GM12878 (cell line): ENCODE measurements around the gene AGK. TPM values are rescaled to one million over a fixed set of nuclear protein-coding genes. Genes with fewer than 3 reads are reported as not detected.

Experiments used
- ATAC-seq: fragments of 200-7000 bp; cut with Tn5 transposase; 3 replicates; pipeline ENCODE4 v1.9.1; 2020; ENCODE audit warnings: mild to moderate bottlenecking, moderate library complexity
- BruUV-seq: library from RNA; stranded (reverse); fragments of 400-500 nt; replicated peaks from 2 replicates; lab custom pipeline; 2021; lab: Mats Ljungman, UMichigan
- CTCF ChIA-PET: fragments of 300-600 bp; sonication (Branson Sonifier 250); formaldehyde crosslinking; extraction: SDS; loops from one replicate; lab custom pipeline; 2021; ENCODE audit warnings: inconsistent platforms; lab: Yijun Ruan, JAX
- POLR2A ChIA-PET: fragments of 350-600 bp; formaldehyde crosslinking; extraction: SDS; loops from one replicate; lab custom pipeline; 2021; ENCODE audit warnings: inconsistent platforms; lab: Charles Lee
- RAD21 ChIA-PET: fragments of 300-600 bp; sonication (Branson Sonifier 250); formaldehyde crosslinking; loops from one replicate; lab custom pipeline; 2023; ENCODE audit warnings: antibody characterized with exemption; ENCODE audit not compliant: unreplicated experiment; lab: Charles Lee
- SMC1A ChIA-PET: fragments of 300-600 bp; sonication (Branson Sonifier 250); formaldehyde crosslinking; loops from one replicate; lab custom pipeline; 2023; ENCODE audit not compliant: unreplicated experiment, uncharacterized antibody; lab: Charles Lee
- DNase-seq: peaks from one replicate; pipeline ENCODE4 v3.0.0-alpha.2; 2011; ENCODE audit warnings: low read depth, low spot score
- FAIRE-seq: peaks from 3 replicates; lab custom pipeline; 2011; peaks lifted over from hg19 to GRCh38; lab: Jason Lieb, UNC
- H2AFZ ChIP-seq: 2 replicates; pipeline ENCODE4 v1.6.0; 2011; ENCODE audit warnings: low read depth, low read length, control low read depth; ENCODE audit not compliant: control insufficient read depth
- H3K27ac ChIP-seq: 2 replicates; pipeline ENCODE4 v1.5.1; 2011; ENCODE audit warnings: control low read depth; ENCODE audit not compliant: control insufficient read depth, insufficient read depth
- H3K27me3 ChIP-seq, 2 experiments: replicated peaks in 1 of 2; 2 replicates each; pipeline versions ENCODE4 v1.6.0 to v1.6.1; 2011; ENCODE audit warnings: low read length in 1 of 2; ENCODE audit not compliant: control insufficient read depth in 2 of 2, insufficient read depth in 2 of 2
- H3K36me3 ChIP-seq, 2 experiments: 2 replicates each; pipeline ENCODE4 v1.5.1; 2011; ENCODE audit warnings: low read length in 1 of 2; ENCODE audit not compliant: control insufficient read depth in 2 of 2, insufficient read depth in 2 of 2
- H3K4me1 ChIP-seq: 2 replicates; pipeline ENCODE4 v1.6.1; 2011; ENCODE audit warnings: mild to moderate bottlenecking, low read length, moderate library complexity, mixed read lengths; ENCODE audit not compliant: control insufficient read depth, insufficient read depth
- H3K4me2 ChIP-seq: 2 replicates; pipeline ENCODE4 v1.6.0; 2011; ENCODE audit warnings: control low read depth; ENCODE audit not compliant: control insufficient read depth, insufficient read depth
- H3K4me3 ChIP-seq: fragments of 200-600 bp; sonication (generic); 2 replicates; pipeline ENCODE4 v1.5.1; 2016
- H3K79me2 ChIP-seq: 2 replicates; pipeline ENCODE4 v1.6.0; 2011; ENCODE audit warnings: low read length; ENCODE audit not compliant: control insufficient read depth, insufficient read depth
- H3K9ac ChIP-seq: 2 replicates; pipeline ENCODE4 v1.8.0; 2011; ENCODE audit warnings: low read length, control low read depth, mixed read lengths; ENCODE audit not compliant: control insufficient read depth, insufficient read depth
- H3K9me3 ChIP-seq: replicated peaks from 3 replicates; pipeline ENCODE4 v1.5.1; 2011; ENCODE audit warnings: mild to moderate bottlenecking, low read length; ENCODE audit not compliant: control insufficient read depth, insufficient read depth
- H4K20me1 ChIP-seq: 2 replicates; pipeline ENCODE4 v1.6.0; 2011; ENCODE audit not compliant: control insufficient read depth, insufficient read depth
- ETV6 ChIP-seq, 2 experiments: fragments of 450-650 bp in 1 of 2; IDR thresholded peaks in 1 of 2; conservative IDR thresholded peaks in 1 of 2; 2 replicates each; pipeline ENCODE4 v1.6.1; 2014; ENCODE audit warnings: antibody characterized with exemption in 1 of 2, borderline replicate concordance in 1 of 2, low read depth in 1 of 2, mild to moderate bottlenecking in 1 of 2, moderate library complexity in 1 of 2
- HDAC6 ChIP-seq: fragments of 200-600 bp; sonication (generic); IDR thresholded peaks from one replicate; pipeline ENCODE4 v1.8.0; 2017; ENCODE audit warnings: antibody characterized with exemption; ENCODE audit not compliant: unreplicated experiment
- IKZF1 ChIP-seq: fragments of 450-650 bp; conservative IDR thresholded peaks from 2 replicates; pipeline ENCODE4 v1.6.1; 2017; ENCODE audit warnings: antibody characterized with exemption, mild to moderate bottlenecking
- IKZF2 ChIP-seq, 2 experiments: fragments of 450-650 bp; IDR thresholded peaks; 2 replicates each; pipeline ENCODE4 v1.6.1; 2017; ENCODE audit warnings: mild to moderate bottlenecking in 2 of 2, moderate library complexity in 2 of 2
- KDM1A ChIP-seq: fragments of 200-600 bp; sonication (generic); IDR thresholded peaks from 2 replicates; pipeline ENCODE4 v1.6.1; 2016; ENCODE audit warnings: borderline replicate concordance
- NBN ChIP-seq: fragments of 450-650 bp; IDR thresholded peaks from 2 replicates; pipeline ENCODE4 v1.6.1; 2016
- NFIC ChIP-seq: IDR thresholded peaks from 2 replicates; pipeline ENCODE4 v1.6.1; 2012; ENCODE audit warnings: low read depth, mild to moderate bottlenecking, inconsistent platforms, low read length, moderate library complexity
- SMAD1 ChIP-seq: fragments of 450-650 bp; IDR thresholded peaks from 2 replicates; pipeline ENCODE4 v1.6.1; 2018; ENCODE audit warnings: mild to moderate bottlenecking, low read depth; ENCODE audit not compliant: partially characterized antibody
- STAT1 ChIP-seq: fragments of 450-650 bp; conservative IDR thresholded peaks from 2 replicates; pipeline ENCODE4 v1.6.1; 2014; ENCODE audit warnings: antibody characterized with exemption, mild to moderate bottlenecking
- TAF1 ChIP-seq: IDR thresholded peaks from 2 replicates; pipeline ENCODE4 v1.6.1; 2011; ENCODE audit warnings: mild to moderate bottlenecking, low read depth, low read length, borderline replicate concordance
- WGBS: methylation state at CpG from one replicate; pipeline ENCODE4 v1.1.6; 2016; ENCODE audit warnings: low lambda C conversion rate; ENCODE audit not compliant: insufficient replicate concordance, insufficient coverage; ENCODE audit errors: missing lambda C conversion rate; 5-methylcytosine and 5-hydroxymethylcytosine counted together
- in situ Hi-C: fragments of 300-500 bp; cut with MboI; formaldehyde crosslinking; loops from 9 replicates; pipeline ENCODE4 v1.14.3; 2018; ENCODE audit warnings: mixed read lengths
- intact Hi-C: fragments of 100-400 bp; cut with micrococcal nuclease; formaldehyde crosslinking; loops from one replicate; pipeline ENCODE4 v1.14.2; 2022; ENCODE audit not compliant: unreplicated experiment
- polyA plus RNA-seq, 11 experiments: library from polyadenylated mRNA; depleted of rRNA in 4 of 11; unstranded in 6 of 11; stranded (reverse) in 5 of 11; fragments of >200 nt; fragmentation: Nextera tagmentation in 4 of 11; fragmentation: Illumina TruSeq in 1 of 11; extraction: Ambion mirVana in 4 of 11; extraction: Trizol in 1 of 11; gene quantifications; 1 replicate in 1 of 11; 2 replicates in 10 of 11; pipeline versions ENCODE4 v1.2.1 to v1.2.3, GENCODE V29; 2011 to 2016; ENCODE audit warnings: inconsistent platforms in 2 of 11, missing spikeins in 2 of 11, low read depth in 1 of 11
- total RNA-seq, 4 experiments: library from RNA; depleted of rRNA in 3 of 4; stranded (reverse); fragments of >200 nt in 3 of 4; fragmentation: Illumina TruSeq in 1 of 4; extraction: Trizol in 1 of 4; gene quantifications; 2 replicates each; pipeline versions ENCODE4 v1.2.1 to v1.2.3, GENCODE V29; 2013 to 2021
- TF ChIP-seq, protein P1 (sequence below): IDR thresholded peaks from 2 replicates; pipeline ENCODE4 v1.6.1; 2011; ENCODE audit warnings: low read depth, mild to moderate bottlenecking, low read length, moderate library complexity, borderline replicate concordance; ENCODE audit errors: extremely low read depth

Gene AGK
- total and polyA plus RNA-seq, 10 of the 15 experiments (the other 5 are each of a cell fraction or from before 2014, with no cell fraction given): 32.5 to 85.6 (median 47.8) TPM

- RAD21 ChIA-PET: no interaction called here
- peaks cover 33% of the 10 kb centered on the region for H3K79me2 ChIP-seq
- BruUV-seq: no TSS peak
- no peak for TF ChIP-seq STAT1
- no peak for TF ChIP-seq KDM1A
- TF ChIP-seq, all 136 proteins: peak for 0
- no peak for ATAC-seq
- H3K9me3 ChIP-seq: no peaks in the 10 kb centered on the region
- peaks cover 1% of the 10 kb centered on the region; the same call in 1 of the 2 replicates for H3K4me1 ChIP-seq
- H4K20me1 ChIP-seq: no peaks in the 10 kb centered on the region
- DNase-seq: no peak
- H3K27ac ChIP-seq: no peak overlapping the region
- WGBS: 86% methylated on average over 10 of the region's 10 CpGs
- in situ Hi-C loops: no loop called here
- no peak overlapping the region for H2AFZ ChIP-seq
- no peak overlapping the region for H3K4me2 ChIP-seq
- ChIA-PET SMC1A (interaction anchor here (1.1 to 2.0 kb wide), 3 partner anchors 8 to 42 kb away, joined by 3 to 5 read pairs (median 4); no protein-coding TSS in a partner anchor), POLR2A (no interaction called here), CTCF (interaction anchor here (1.9 to 4.2 kb wide), 3 partner anchors 43 to 48 kb away, joined by 7 to 32 read pairs (median 11); no protein-coding TSS in a partner anchor)
- FAIRE-seq: no peak
- H3K9ac ChIP-seq: no peak overlapping the region
- intact Hi-C loops: no loop called here
- H3K4me3 ChIP-seq: no peak overlapping the region
- H3K36me3 ChIP-seq: no peaks in the 10 kb centered on the region
- no peaks in the 10 kb centered on the region for H3K27me3 ChIP-seq
Measured at GRCh38 chr7:141697211-141697871, 146.1 kb downstream of the AGK start.

DNA sequence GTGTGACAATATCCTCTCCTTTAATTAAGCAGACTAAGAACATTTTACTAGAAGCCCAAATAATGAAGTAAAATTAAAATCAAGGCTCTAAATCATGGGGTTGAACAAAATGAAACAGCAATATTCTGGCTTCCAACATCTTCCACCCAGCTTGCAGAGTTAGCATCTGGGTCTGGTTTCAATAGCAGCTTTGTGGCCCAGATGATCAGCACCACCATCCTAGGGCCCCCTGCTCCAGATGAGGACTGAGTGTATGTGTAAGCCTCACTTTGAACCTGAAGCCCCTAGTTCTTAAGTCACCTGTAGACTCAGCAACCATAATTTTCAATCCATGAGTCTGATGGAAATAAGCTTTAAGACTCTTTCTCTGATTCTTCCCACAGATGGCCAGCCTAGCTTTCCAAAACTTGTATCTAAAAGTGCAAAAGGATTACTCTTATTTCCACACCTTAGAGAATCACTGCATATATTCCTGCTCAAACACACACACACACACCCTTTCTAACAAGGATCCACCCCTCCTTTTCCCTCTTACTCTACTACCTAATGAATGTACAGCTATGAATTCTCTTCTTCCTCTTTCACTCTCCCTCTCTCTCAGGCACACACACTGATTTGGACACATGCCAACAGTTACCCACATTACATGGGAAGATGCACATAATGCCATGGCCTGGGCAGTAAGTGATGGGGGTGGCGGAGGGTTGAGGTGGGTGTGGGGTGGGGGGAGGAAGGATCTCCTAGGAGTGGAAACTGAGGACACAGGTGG lies 147.2 kb downstream of the AGK start:
- POLR2A ChIA-PET: interaction anchor here (1.0 to 1.6 kb wide), 3 partner anchors 8 to 30 kb away, joined by 3 to 4 read pairs (median 3); no protein-coding TSS in a partner anchor
- Histone ChIP-seq H2AFZ (no peak overlapping the region), H3K79me2 (peaks cover 29% of the 10 kb centered on the region), H3K9ac (no peak overlapping the region), H3K4me1 (peaks cover 4% of the 10 kb centered on the region; the same call in 1 of the 2 replicates), H3K9me3 (no peaks in the 10 kb centered on the region), H3K27me3 (no peaks in the 10 kb centered on the region), H4K20me1 (no peaks in the 10 kb centered on the region), H3K4me3 (peak overlapping the region; percentile 36; the same call in 1 of the 2 replicates), H3K4me2 (peak overlapping the region; percentile 29; the same call in 1 of the 2 replicates), H3K36me3 (no peaks in the 10 kb centered on the region), H3K27ac (no peak overlapping the region)
- BruUV-seq: TSS peak; percentile 32
- RAD21 ChIA-PET: interaction anchor here (0.8 to 1.5 kb wide), 4 partner anchors 33 to 478 kb away, joined by 3 to 5 read pairs (median 3); partner anchors contain the start of gene SSBP1
- SMC1A ChIA-PET: interaction anchor here (0.6 to 1.8 kb wide), 7 partner anchors 10 to 93 kb away, joined by 3 to 11 read pairs (median 3); partner anchors contain the start of genes SSBP1 and WEE2
- WGBS: 56% methylated on average over 1 of the region's 1 CpG
- no peak for FAIRE-seq
- peak; percentile 35 for DNase-seq
- CTCF ChIA-PET: interaction anchor here (0.7 to 4.2 kb wide), 9 partner anchors 8 to 49 kb away, joined by 3 to 32 read pairs (median 4); partner anchors contain the start of genes SSBP1 and WEE2
- in situ Hi-C loops (no loop called here), intact Hi-C loops (no loop called here)
- no peak for ATAC-seq
- peak in 1 of 2 experiments; percentile 64; a peak in 2 of 4 replicates for TF ChIP-seq ETV6 (conservative IDR thresholded peaks at IDR 0.05 in 1 of 2, IDR thresholded peaks at IDR 0.05 in 1 of 2; ENCODE audit: borderline replicate concordance in 1 of 2, low read depth in 1 of 2)
- TF ChIP-seq IKZF2 (IDR thresholded peaks at IDR 0.05): peak; percentile 40 to 58; a peak in 2 of 4 replicates
- no peak for TF ChIP-seq NFIC
- TF ChIP-seq, protein P1, sequence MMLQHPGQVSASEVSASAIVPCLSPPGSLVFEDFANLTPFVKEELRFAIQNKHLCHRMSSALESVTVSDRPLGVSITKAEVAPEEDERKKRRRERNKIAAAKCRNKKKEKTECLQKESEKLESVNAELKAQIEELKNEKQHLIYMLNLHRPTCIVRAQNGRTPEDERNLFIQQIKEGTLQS: no peak
- TF ChIP-seq SMAD1: peak; percentile 48
- TF ChIP-seq NBN: 0 out of 2 replicates have a peak, but pooled peaks have one; percentile 30
- no peak for TF ChIP-seq TAF1
- peak; percentile 44; the same call in 1 of the 2 replicates for TF ChIP-seq IKZF1
- no peak for TF ChIP-seq HDAC6
